HepG2 (cell line): ENCODE results near the gene METTL1. TPM values are rescaled to one million over a fixed set of nuclear protein-coding genes. Genes with fewer than 3 reads are reported as not detected.

Source experiments
- ATAC-seq: fragments of 200-7000 bp; cut with Tn5 transposase; 3 replicates; pipeline ENCODE4 v1.9.1; 2020; ENCODE audit warnings: mild to moderate bottlenecking, moderate library complexity
- BruUV-seq: library from RNA; stranded (reverse); fragments of 400-500 nt; replicated peaks from 2 replicates; lab custom pipeline; 2021; lab: Mats Ljungman, UMichigan
- CTCF ChIA-PET: fragments of 300-600 bp; formaldehyde crosslinking; extraction: SDS; loops from one replicate; lab custom pipeline; 2021; ENCODE audit warnings: low total read pairs, inconsistent platforms, low intra/inter-chr PET ratio; lab: Yijun Ruan, JAX
- POLR2A ChIA-PET: fragments of 350-600 bp; sonication (Branson Sonifier 250); formaldehyde crosslinking; loops from one replicate; lab custom pipeline; 2020; ENCODE audit warnings: antibody characterized with exemption, inconsistent platforms; lab: Yijun Ruan, JAX
- DNase-seq: peaks from one replicate; pipeline ENCODE4 v3.0.0-alpha.2; 2015; ENCODE audit warnings: low spot score
- FAIRE-seq: peaks from 3 replicates; lab custom pipeline; 2011; peaks lifted over from hg19 to GRCh38; lab: Jason Lieb, UNC
- H2AFZ ChIP-seq: one replicate; pipeline ENCODE4 v1.6.1; 2011; ENCODE audit warnings: low read length, inconsistent platforms
- H3K27ac ChIP-seq: fragments of 300-600 bp; 3 replicates; pipeline ENCODE4 v1.8.0; 2011; ENCODE audit warnings: mixed run types, mild to moderate bottlenecking, mixed read lengths, low read length, inconsistent platforms; ENCODE audit not compliant: insufficient read depth; ENCODE audit errors: extremely low read length
- H3K27me3 ChIP-seq, 2 experiments: fragments of 200-600 bp in 1 of 2; 2 replicates in 1 of 2; 3 replicates in 1 of 2; pipeline versions ENCODE4 v1.6.0 to v1.8.0; 2011; ENCODE audit warnings: low read length in 2 of 2, mild to moderate bottlenecking in 2 of 2, moderate library complexity in 2 of 2, inconsistent platforms in 1 of 2; ENCODE audit not compliant: insufficient read depth in 2 of 2, control insufficient read depth in 1 of 2
- H3K36me3 ChIP-seq, 2 experiments: fragments of 200-600 bp in 1 of 2; replicated peaks in 1 of 2; 2 replicates in 1 of 2; 3 replicates in 1 of 2; pipeline versions ENCODE4 v1.5.1 to v1.8.0; 2011; ENCODE audit warnings: low read length in 2 of 2, inconsistent platforms in 1 of 2; ENCODE audit not compliant: insufficient read depth in 2 of 2, control insufficient read depth in 1 of 2
- H3K4me1 ChIP-seq: 2 replicates; pipeline ENCODE4 v1.5.1; 2012; ENCODE audit warnings: low read length, inconsistent platforms; ENCODE audit not compliant: insufficient read depth
- H3K4me2 ChIP-seq: 2 replicates; pipeline ENCODE4 v1.6.0; 2011; ENCODE audit warnings: low read depth, low read length, inconsistent platforms
- H3K4me3 ChIP-seq, 3 experiments: fragments of 200-600 bp in 1 of 3; sonication (generic), shearing (Covaris generic) in 1 of 3; replicated peaks in 1 of 3; 2 replicates each; pipeline ENCODE4 v1.5.1; 2011 to 2016; ENCODE audit warnings: low read length in 3 of 3, inconsistent platforms in 2 of 3, low read depth in 2 of 3, mild to moderate bottlenecking in 2 of 3, control low read depth in 1 of 3, mixed read lengths in 1 of 3; ENCODE audit not compliant: insufficient read depth in 1 of 3
- H3K79me2 ChIP-seq: one replicate; pipeline ENCODE4 v1.6.1; 2011; ENCODE audit warnings: low read length, inconsistent platforms; ENCODE audit not compliant: insufficient read depth
- H3K9ac ChIP-seq: 2 replicates; pipeline ENCODE4 v1.6.0; 2011; ENCODE audit warnings: mild to moderate bottlenecking, low read depth, low read length, inconsistent platforms; ENCODE audit not compliant: insufficient read depth
- H3K9me3 ChIP-seq: 2 replicates; pipeline ENCODE4 v1.5.1; 2012; ENCODE audit warnings: mild to moderate bottlenecking, low read length
- H4K20me1 ChIP-seq: 2 replicates; pipeline ENCODE4 v1.6.0; 2011; ENCODE audit warnings: inconsistent platforms, mild to moderate bottlenecking, low read length, moderate library complexity; ENCODE audit not compliant: insufficient read depth
- ARID4A ChIP-seq: sonication (generic); formaldehyde crosslinking; IDR thresholded peaks from 2 replicates; pipeline ENCODE4 v1.5.0; 2020; ENCODE audit warnings: mild to moderate bottlenecking, missing genetic modification reagents, borderline replicate concordance
- FOXK1 ChIP-seq: sonication (generic); formaldehyde crosslinking; IDR thresholded peaks from 2 replicates; pipeline ENCODE4 v1.4.0; 2020; ENCODE audit warnings: low read depth, missing genetic modification reagents, borderline replicate concordance
- KMT2A ChIP-seq: sonication (generic); formaldehyde crosslinking; IDR thresholded peaks from 2 replicates; pipeline ENCODE4 v1.4.0; 2020; ENCODE audit warnings: missing genetic modification reagents
- TFDP1 ChIP-seq: IDR thresholded peaks from 2 replicates; pipeline ENCODE4 v1.6.1; 2016; ENCODE audit warnings: missing compliant biosample characterization, missing genetic modification reagents, borderline replicate concordance
- ZMYM2 ChIP-seq: sonication (generic); formaldehyde crosslinking; IDR thresholded peaks from 2 replicates; pipeline ENCODE4 v1.8.0; 2022; ENCODE audit warnings: mild to moderate bottlenecking, missing genetic modification reagents
- ZNF160 ChIP-seq: sonication (generic); formaldehyde crosslinking; IDR thresholded peaks from 2 replicates; pipeline ENCODE4 v1.8.0; 2022; ENCODE audit warnings: mild to moderate bottlenecking, inconsistent platforms, missing genetic modification reagents
- ZNF343 ChIP-seq: sonication (generic); formaldehyde crosslinking; IDR thresholded peaks from 2 replicates; pipeline ENCODE4 v1.4.0; 2020; ENCODE audit warnings: mild to moderate bottlenecking, missing genetic modification reagents
- ZNF572 ChIP-seq: sonication (generic); formaldehyde crosslinking; IDR thresholded peaks from 2 replicates; pipeline ENCODE4 v1.5.1; 2020; ENCODE audit warnings: mild to moderate bottlenecking, missing genetic modification reagents
- ZNF589 ChIP-seq: sonication (generic); formaldehyde crosslinking; conservative IDR thresholded peaks from 2 replicates; pipeline ENCODE4 v1.8.0; 2022; ENCODE audit warnings: mild to moderate bottlenecking, moderate library complexity, missing genetic modification reagents
- WGBS: methylation state at CpG from one replicate; pipeline ENCODE4 v1.1.6; 2017; ENCODE audit warnings: low lambda C conversion rate; 5-methylcytosine and 5-hydroxymethylcytosine counted together
- in situ Hi-C: cut with HindIII; loops from 2 replicates; pipeline ENCODE4 v1.10.0; 2017; ENCODE audit warnings: low pct_unique_long_range_greater_than_20kb; ENCODE audit not compliant: extremely low pct_ligation_motif_present
- intact Hi-C: fragments of 100-400 bp; cut with micrococcal nuclease; formaldehyde crosslinking; loops from one replicate; pipeline ENCODE4 v1.10.0; 2022; ENCODE audit not compliant: unreplicated experiment
- polyA plus RNA-seq, 8 experiments: library from polyadenylated mRNA; depleted of rRNA in 3 of 8; stranded (reverse) in 7 of 8; unstranded in 1 of 8; fragments of >200 nt; fragmentation: Illumina TruSeq in 4 of 8; extraction: Trizol in 4 of 8; gene quantifications; 2 replicates each; pipeline versions ENCODE4 v1.2.1 to v1.2.3, GENCODE V29; 2011 to 2016; ENCODE audit warnings: low read depth in 4 of 8, missing spikeins in 1 of 8, mixed read lengths in 1 of 8; ENCODE audit not compliant: insufficient read depth in 1 of 8
- total RNA-seq, 5 experiments: library from RNA; depleted of rRNA; stranded (reverse); fragments of >200 nt; fragmentation: Illumina TruSeq; extraction: Trizol; gene quantifications; 2 replicates each; pipeline ENCODE4 v1.2.3, GENCODE V29; 2016; ENCODE audit warnings: low read depth in 1 of 5
- TF ChIP-seq, protein P1 (sequence below): sonication (generic); formaldehyde crosslinking; IDR thresholded peaks from 2 replicates; pipeline ENCODE4 v1.5.0; 2020; ENCODE audit warnings: missing genetic modification reagents
- TF ChIP-seq, protein P2 (sequence below): sonication (generic); formaldehyde crosslinking; IDR thresholded peaks from 2 replicates; pipeline ENCODE4 v1.4.0; 2020; ENCODE audit warnings: low read depth, missing genetic modification reagents

The METTL1 gene
- total and polyA plus RNA-seq, 2 of the 13 experiments (the other 11 are each of a cell fraction or from before 2014, with no cell fraction given) = 34.7 to 36.9 TPM

- no peak overlapping the region for H3K27ac ChIP-seq
- no TSS peak for BruUV-seq
- CTCF ChIA-PET = interaction anchor here (1.1 to 1.3 kb wide), 2 partner anchors 8 to 140 kb away, joined by 3 to 4 read pairs; no protein-coding TSS in a partner anchor
- TF ChIP-seq ZMYM2 (CRISPR knock-in tag) (peak; percentile 89), ZNF160 (CRISPR knock-in tag) (no peak), ZNF589 (CRISPR knock-in tag) (0 out of 2 replicates have a peak, but pooled peaks have one; percentile 78), FOXK1 (CRISPR knock-in tag) (no peak), KMT2A (CRISPR knock-in tag) (peak; percentile 56; the same call in 1 of the 2 replicates), TFDP1 (CRISPR knock-in tag) (peak; percentile 42; the same call in 1 of the 2 replicates), ZNF572 (CRISPR knock-in tag) (0 out of 2 replicates have a peak, but pooled peaks have one; percentile 70), ZNF343 (CRISPR knock-in tag) (no peak; the same call in 1 of the 2 replicates), ARID4A (peak; percentile 40; the same call in 1 of the 2 replicates)
- TF ChIP-seq, protein P1, sequence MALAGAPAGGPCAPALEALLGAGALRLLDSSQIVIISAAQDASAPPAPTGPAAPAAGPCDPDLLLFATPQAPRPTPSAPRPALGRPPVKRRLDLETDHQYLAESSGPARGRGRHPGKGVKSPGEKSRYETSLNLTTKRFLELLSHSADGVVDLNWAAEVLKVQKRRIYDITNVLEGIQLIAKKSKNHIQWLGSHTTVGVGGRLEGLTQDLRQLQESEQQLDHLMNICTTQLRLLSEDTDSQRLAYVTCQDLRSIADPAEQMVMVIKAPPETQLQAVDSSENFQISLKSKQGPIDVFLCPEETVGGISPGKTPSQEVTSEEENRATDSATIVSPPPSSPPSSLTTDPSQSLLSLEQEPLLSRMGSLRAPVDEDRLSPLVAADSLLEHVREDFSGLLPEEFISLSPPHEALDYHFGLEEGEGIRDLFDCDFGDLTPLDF (CRISPR knock-in tag) = no peak
- TF ChIP-seq, protein P2, sequence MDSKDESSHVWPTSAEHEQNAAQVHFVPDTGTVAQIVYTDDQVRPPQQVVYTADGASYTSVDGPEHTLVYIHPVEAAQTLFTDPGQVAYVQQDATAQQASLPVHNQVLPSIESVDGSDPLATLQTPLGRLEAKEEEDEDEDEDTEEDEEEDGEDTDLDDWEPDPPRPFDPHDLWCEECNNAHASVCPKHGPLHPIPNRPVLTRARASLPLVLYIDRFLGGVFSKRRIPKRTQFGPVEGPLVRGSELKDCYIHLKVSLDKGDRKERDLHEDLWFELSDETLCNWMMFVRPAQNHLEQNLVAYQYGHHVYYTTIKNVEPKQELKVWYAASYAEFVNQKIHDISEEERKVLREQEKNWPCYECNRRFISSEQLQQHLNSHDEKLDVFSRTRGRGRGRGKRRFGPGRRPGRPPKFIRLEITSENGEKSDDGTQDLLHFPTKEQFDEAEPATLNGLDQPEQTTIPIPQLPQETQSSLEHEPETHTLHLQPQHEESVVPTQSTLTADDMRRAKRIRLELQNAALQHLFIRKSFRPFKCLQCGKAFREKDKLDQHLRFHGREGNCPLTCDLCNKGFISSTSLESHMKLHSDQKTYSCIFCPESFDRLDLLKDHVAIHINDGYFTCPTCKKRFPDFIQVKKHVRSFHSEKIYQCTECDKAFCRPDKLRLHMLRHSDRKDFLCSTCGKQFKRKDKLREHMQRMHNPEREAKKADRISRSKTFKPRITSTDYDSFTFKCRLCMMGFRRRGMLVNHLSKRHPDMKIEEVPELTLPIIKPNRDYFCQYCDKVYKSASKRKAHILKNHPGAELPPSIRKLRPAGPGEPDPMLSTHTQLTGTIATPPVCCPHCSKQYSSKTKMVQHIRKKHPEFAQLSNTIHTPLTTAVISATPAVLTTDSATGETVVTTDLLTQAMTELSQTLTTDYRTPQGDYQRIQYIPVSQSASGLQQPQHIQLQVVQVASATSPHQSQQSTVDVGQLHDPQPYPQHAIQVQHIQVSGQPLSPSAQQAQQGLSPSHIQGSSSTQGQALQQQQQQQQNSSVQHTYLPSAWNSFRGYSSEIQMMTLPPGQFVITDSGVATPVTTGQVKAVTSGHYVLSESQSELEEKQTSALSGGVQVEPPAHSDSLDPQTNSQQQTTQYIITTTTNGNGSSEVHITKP (CRISPR knock-in tag) = no peak
These were observed 6.8 kb downstream of the METTL1 start for GRCh38 chr12:57765003-57765697.

More at GRCh38 chr12:57765003-57765697, 6.8 kb downstream of the METTL1 start:
- Histone ChIP-seq H4K20me1 (no peaks in the 10 kb centered on the region), H3K4me1 (peaks cover 37% of the 10 kb centered on the region), H3K9ac (peak overlapping the region; percentile 50), H3K4me2 (peak overlapping the region; percentile 95), H3K27me3 (peaks cover 0 to 6% of the 10 kb centered on the region in 2 experiments; a peak in 1 of 5 replicates), H2AFZ (peak overlapping the region; percentile 8), H3K36me3 (peaks cover 11 to 18% of the 10 kb centered on the region in 2 experiments), H3K4me3 (peak overlapping the region; percentile 53 to 78 (median 60)), H3K9me3 (no peaks in the 10 kb centered on the region), H3K79me2 (no peaks in the 10 kb centered on the region)
- intact Hi-C loops (no loop called here), in situ Hi-C loops (no loop called here)
- FAIRE-seq (no peak), DNase-seq (peak; percentile 40), ATAC-seq (peak; percentile 85)
- WGBS = 11% methylated on average over 29 of the region's 60 CpGs
- POLR2A ChIA-PET = interaction anchor here (1.4 kb wide), 1 partner anchor 9 kb away, joined by 9 read pairs; no protein-coding TSS in a partner anchor
